CD14-positive monocyte (primary cell): ENCODE measurements around the gene TBCCD1. TPM values are rescaled to one million over a fixed set of nuclear protein-coding genes. Genes with fewer than 3 reads are reported as not detected.
"Not testable (repeated sequence)": the region's sequence is repeated elsewhere in the genome, so short reads cannot be mapped to it uniquely, and the experiment has no call there.

Experiments used
- DNase-seq, 3 donors: peaks; one replicate each; pipeline ENCODE4 v3.0.0-alpha.2; 2011 to 2022
- H2AFZ ChIP-seq: 2 replicates; pipeline ENCODE4 v1.6.0; 2012; ENCODE audit warnings: mild to moderate bottlenecking, low read depth, low read length, inconsistent platforms; ENCODE audit not compliant: insufficient read depth, poor library complexity, severe bottlenecking
- H3K27ac ChIP-seq, 2 donors: 1 replicate in 1 of 2; 2 replicates in 1 of 2; pipeline ENCODE4 v1.5.1; 2012 to 2013; ENCODE audit warnings: low read length in 2 of 2, control low read depth in 1 of 2, inconsistent platforms in 1 of 2, low read depth in 1 of 2, mild to moderate bottlenecking in 1 of 2
- H3K27me3 ChIP-seq, 2 donors: one replicate each; pipeline versions ENCODE4 v1.6.0 to v1.6.1; 2011 to 2013; ENCODE audit warnings: low read length in 2 of 2; ENCODE audit not compliant: control insufficient read depth in 2 of 2, insufficient read depth in 2 of 2
- H3K36me3 ChIP-seq, 2 donors: replicated peaks in 1 of 2; 1 replicate in 1 of 2; 2 replicates in 1 of 2; pipeline versions ENCODE4 v1.5.1 to v1.6.1; 2012 to 2013; ENCODE audit warnings: low read length in 2 of 2, control low read depth in 1 of 2, inconsistent platforms in 1 of 2, mild to moderate bottlenecking in 1 of 2; ENCODE audit not compliant: insufficient read depth in 2 of 2, control insufficient read depth in 1 of 2
- H3K4me1 ChIP-seq, 2 donors: 1 replicate in 1 of 2; 2 replicates in 1 of 2; pipeline versions ENCODE4 v1.5.1 to v1.6.1; 2012 to 2013; ENCODE audit warnings: low read length in 2 of 2, control low read depth in 1 of 2, inconsistent platforms in 1 of 2, mild to moderate bottlenecking in 1 of 2, moderate library complexity in 1 of 2; ENCODE audit not compliant: insufficient read depth in 2 of 2, control insufficient read depth in 1 of 2
- H3K4me2 ChIP-seq: replicated peaks from 2 replicates; pipeline ENCODE3; 2012; ENCODE audit warnings: low read length, moderate library complexity, mild to moderate bottlenecking; ENCODE audit not compliant: poor library complexity, severe bottlenecking; ENCODE audit errors: extremely low read depth
- H3K4me3 ChIP-seq, 3 experiments: fragments of 200-600 bp in 1 of 3; sonication (generic) in 1 of 3; replicated peaks in 1 of 3; 1 replicate in 2 of 3; 2 replicates in 1 of 3; pipeline ENCODE4 v1.5.1; 2011 to 2013; ENCODE audit warnings: low read length in 3 of 3, mild to moderate bottlenecking in 3 of 3, control low read depth in 2 of 3, low read depth in 2 of 3, inconsistent platforms in 1 of 3, moderate library complexity in 1 of 3
- H3K79me2 ChIP-seq: 2 replicates; pipeline ENCODE4 v1.6.0; 2012; ENCODE audit warnings: mild to moderate bottlenecking, control low read depth, inconsistent platforms, low read length, moderate library complexity; ENCODE audit not compliant: insufficient read depth
- H3K9ac ChIP-seq: 2 replicates; pipeline ENCODE4 v1.6.0; 2017; ENCODE audit warnings: low read length, mild to moderate bottlenecking; ENCODE audit not compliant: insufficient read depth, poor library complexity, severe bottlenecking
- H3K9me3 ChIP-seq, 2 donors: replicated peaks in 1 of 2; 1 replicate in 1 of 2; 2 replicates in 1 of 2; pipeline versions ENCODE4 v1.5.1 to v1.6.1; 2012 to 2013; ENCODE audit warnings: low read length in 2 of 2, control low read depth in 1 of 2; ENCODE audit not compliant: control insufficient read depth in 1 of 2, insufficient read depth in 1 of 2
- H4K20me1 ChIP-seq: 2 replicates; pipeline ENCODE4 v1.6.0; 2012; ENCODE audit warnings: mild to moderate bottlenecking, low read length, control low read depth, moderate library complexity; ENCODE audit not compliant: insufficient read depth
- H3K27ac Mint-ChIP-seq, 7 donors: one replicate each; pipeline ENCODE4 v1.8.0; 2020; ENCODE audit warnings: mild to moderate bottlenecking in 7 of 7, mixed read lengths in 7 of 7, moderate library complexity in 6 of 7, inconsistent platforms in 2 of 7
- H3K27me3 Mint-ChIP-seq, 3 donors: one replicate each; pipeline ENCODE4 v1.8.0; 2021 to 2022; ENCODE audit warnings: low read depth in 3 of 3, mild to moderate bottlenecking in 3 of 3, mixed read lengths in 3 of 3, moderate library complexity in 3 of 3, inconsistent platforms in 1 of 3
- H3K36me3 Mint-ChIP-seq, 2 donors: one replicate each; pipeline ENCODE4 v1.8.0; 2020; ENCODE audit warnings: mixed read lengths in 2 of 2, inconsistent platforms in 1 of 2, mild to moderate bottlenecking in 1 of 2
- H3K4me1 Mint-ChIP-seq: one replicate; pipeline ENCODE4 v1.8.0; 2020; ENCODE audit warnings: mild to moderate bottlenecking, mixed read lengths
- H3K4me3 Mint-ChIP-seq, 2 donors: one replicate each; pipeline ENCODE4 v1.8.0; 2020; ENCODE audit warnings: mild to moderate bottlenecking in 2 of 2, mixed read lengths in 2 of 2, moderate library complexity in 1 of 2
- H3K9me3 Mint-ChIP-seq, 7 donors: one replicate each; pipeline ENCODE4 v1.8.0; 2020 to 2022; ENCODE audit warnings: mixed read lengths in 7 of 7, mild to moderate bottlenecking in 6 of 7, moderate library complexity in 6 of 7, inconsistent platforms in 2 of 7
- CTCF ChIP-seq: fragments of 200-600 bp; IDR thresholded peaks from one replicate; pipeline ENCODE4 v1.8.0; 2022; ENCODE audit warnings: antibody characterized with exemption, mild to moderate bottlenecking
- WGBS: methylation state at CpG from one replicate; pipeline ENCODE4 v1.1.5; 2013; ENCODE audit warnings: missing lambda C conversion rate; ENCODE audit not compliant: insufficient coverage; 5-methylcytosine and 5-hydroxymethylcytosine counted together
- intact Hi-C, 2 donors: fragments of 100-400 bp; cut with micrococcal nuclease; formaldehyde crosslinking; loops; one replicate each; pipeline versions ENCODE4 v1.15.0 to v1.15.1; 2023
- polyA plus RNA-seq, 3 donors: library from polyadenylated mRNA; depleted of rRNA in 1 of 3; unstranded in 2 of 3; stranded (reverse) in 1 of 3; fragments of 300-500 nt in 2 of 3; fragments of >200 nt in 1 of 3; fragmentation: Illumina TruSeq in 2 of 3; gene quantifications; 1 replicate in 2 of 3; 2 replicates in 1 of 3; pipeline ENCODE4 v1.2.3, GENCODE V29; 2012 to 2021

The TBCCD1 gene
- polyA plus RNA-seq, 3 donors, result 9.2 to 9.6 (median 9.6) TPM

- Mint-ChIP-seq H3K27me3 (no peaks in the 10 kb centered on the region), H3K36me3 (peaks cover 0 to 4% of the 10 kb centered on the region in 2 donors), H3K4me1 (peaks cover 24% of the 10 kb centered on the region), H3K4me3 (no peak overlapping the region), H3K9me3 (peaks cover 0 to 4% (median 2%) of the 10 kb centered on the region in 7 donors), H3K27ac (peak overlapping the region in 1 of 7 donors; percentile 72)
- Histone ChIP-seq H3K36me3 (no peaks in the 10 kb centered on the region), H3K9ac (no peak overlapping the region), H3K27me3 (no peaks in the 10 kb centered on the region), H3K4me2 (no peak overlapping the region), H3K4me1 (peaks cover 7 to 18% of the 10 kb centered on the region in 2 donors), H4K20me1 (no peaks in the 10 kb centered on the region), H2AFZ (no peak overlapping the region), H3K27ac (no peak overlapping the region), H3K9me3 (no peaks in the 10 kb centered on the region), H3K4me3 (no peak overlapping the region), H3K79me2 (no peaks in the 10 kb centered on the region)
- peak in 2 of 3 donors; percentile 9 to 13 for DNase-seq
- intact Hi-C loops, result no loop called here
- WGBS, result no CpG with 5 or more reads among the region's 1 CpG
- no peak for TF ChIP-seq CTCF
Observed at GRCh38 chr3:186532598-186533072, 34.5 kb downstream of the TBCCD1 start.

GRCh38 chr3:186531694-186532093 is 35.4 kb downstream of the TBCCD1 start:
- H4K20me1 ChIP-seq, H3K9me3 Mint-ChIP-seq, H3K4me3 Mint-ChIP-seq, H3K9ac ChIP-seq, H3K36me3 ChIP-seq, H3K27ac Mint-ChIP-seq, DNase-seq, H3K27ac ChIP-seq, H3K36me3 Mint-ChIP-seq, H3K27me3 ChIP-seq, intact Hi-C loops, H3K27me3 Mint-ChIP-seq, H3K79me2 ChIP-seq, H3K4me2 ChIP-seq, H3K9me3 ChIP-seq, H3K4me3 ChIP-seq, H2AFZ ChIP-seq: not testable (repeated sequence)
- WGBS, result no CpG with 5 or more reads among the region's 3 CpGs
- H3K4me1 Mint-ChIP-seq, result peaks cover 23% of the 10 kb centered on the region
- peaks cover 7 to 18% of the 10 kb centered on the region in 2 donors for H3K4me1 ChIP-seq
